HepG2 (cell line): Measurements from ENCODE around the gene IQCC. TPM values are rescaled to one million over a fixed set of nuclear protein-coding genes. Genes with fewer than 3 reads are reported as not detected.
A peak's percentile ranks its signal among the peaks of the same experiment; 100 is the strongest.

Source experiments
- ATAC-seq: fragments of 200-7000 bp; cut with Tn5 transposase; 3 replicates; pipeline ENCODE4 v1.9.1; 2020; ENCODE audit warnings: mild to moderate bottlenecking, moderate library complexity
- Bru-seq: library from RNA; stranded (reverse); fragments of 400-500 nt; gene quantifications from one replicate; lab custom pipeline; 2021; lab: Mats Ljungman, UMichigan
- BruChase-seq, 2 experiments: library from RNA; stranded (reverse); fragments of 400-500 nt; gene quantifications; one replicate each; lab custom pipeline; 2021; lab: Mats Ljungman, UMichigan
- BruUV-seq: library from RNA; stranded (reverse); fragments of 400-500 nt; replicated peaks from 2 replicates; lab custom pipeline; 2021; lab: Mats Ljungman, UMichigan
- CTCF ChIA-PET: fragments of 300-600 bp; formaldehyde crosslinking; extraction: SDS; loops from one replicate; lab custom pipeline; 2021; ENCODE audit warnings: low total read pairs, inconsistent platforms, low intra/inter-chr PET ratio; lab: Yijun Ruan, JAX
- POLR2A ChIA-PET: fragments of 350-600 bp; sonication (Branson Sonifier 250); formaldehyde crosslinking; loops from one replicate; lab custom pipeline; 2020; ENCODE audit warnings: antibody characterized with exemption, inconsistent platforms; lab: Yijun Ruan, JAX
- DNase-seq: peaks from one replicate; pipeline ENCODE4 v3.0.0-alpha.2; 2015; ENCODE audit warnings: low spot score
- FAIRE-seq: peaks from 3 replicates; lab custom pipeline; 2011; peaks lifted over from hg19 to GRCh38; lab: Jason Lieb, UNC
- H2AFZ ChIP-seq: one replicate; pipeline ENCODE4 v1.6.1; 2011; ENCODE audit warnings: low read length, inconsistent platforms
- H3K27ac ChIP-seq: fragments of 300-600 bp; 3 replicates; pipeline ENCODE4 v1.8.0; 2011; ENCODE audit warnings: mixed run types, mild to moderate bottlenecking, mixed read lengths, low read length, inconsistent platforms; ENCODE audit not compliant: insufficient read depth; ENCODE audit errors: extremely low read length
- H3K27me3 ChIP-seq, 2 experiments: fragments of 200-600 bp in 1 of 2; 2 replicates in 1 of 2; 3 replicates in 1 of 2; pipeline versions ENCODE4 v1.6.0 to v1.8.0; 2011; ENCODE audit warnings: low read length in 2 of 2, mild to moderate bottlenecking in 2 of 2, moderate library complexity in 2 of 2, inconsistent platforms in 1 of 2; ENCODE audit not compliant: insufficient read depth in 2 of 2, control insufficient read depth in 1 of 2
- H3K36me3 ChIP-seq, 2 experiments: fragments of 200-600 bp in 1 of 2; replicated peaks in 1 of 2; 2 replicates in 1 of 2; 3 replicates in 1 of 2; pipeline versions ENCODE4 v1.5.1 to v1.8.0; 2011; ENCODE audit warnings: low read length in 2 of 2, inconsistent platforms in 1 of 2; ENCODE audit not compliant: insufficient read depth in 2 of 2, control insufficient read depth in 1 of 2
- H3K4me1 ChIP-seq: 2 replicates; pipeline ENCODE4 v1.5.1; 2012; ENCODE audit warnings: low read length, inconsistent platforms; ENCODE audit not compliant: insufficient read depth
- H3K4me2 ChIP-seq: 2 replicates; pipeline ENCODE4 v1.6.0; 2011; ENCODE audit warnings: low read depth, low read length, inconsistent platforms
- H3K4me3 ChIP-seq, 3 experiments: fragments of 200-600 bp in 1 of 3; sonication (generic), shearing (Covaris generic) in 1 of 3; replicated peaks in 1 of 3; 2 replicates each; pipeline ENCODE4 v1.5.1; 2011 to 2016; ENCODE audit warnings: low read length in 3 of 3, inconsistent platforms in 2 of 3, low read depth in 2 of 3, mild to moderate bottlenecking in 2 of 3, control low read depth in 1 of 3, mixed read lengths in 1 of 3; ENCODE audit not compliant: insufficient read depth in 1 of 3
- H3K79me2 ChIP-seq: one replicate; pipeline ENCODE4 v1.6.1; 2011; ENCODE audit warnings: low read length, inconsistent platforms; ENCODE audit not compliant: insufficient read depth
- H3K9ac ChIP-seq: 2 replicates; pipeline ENCODE4 v1.6.0; 2011; ENCODE audit warnings: mild to moderate bottlenecking, low read depth, low read length, inconsistent platforms; ENCODE audit not compliant: insufficient read depth
- H3K9me3 ChIP-seq: 2 replicates; pipeline ENCODE4 v1.5.1; 2012; ENCODE audit warnings: mild to moderate bottlenecking, low read length
- H4K20me1 ChIP-seq: 2 replicates; pipeline ENCODE4 v1.6.0; 2011; ENCODE audit warnings: inconsistent platforms, mild to moderate bottlenecking, low read length, moderate library complexity; ENCODE audit not compliant: insufficient read depth
- ATF7-NPFF ChIP-seq: sonication (generic); formaldehyde crosslinking; IDR thresholded peaks from 2 replicates; pipeline ENCODE4 v1.8.1; 2023; ENCODE audit warnings: mild to moderate bottlenecking, low read depth, missing genetic modification reagents, moderate library complexity
- ATM ChIP-seq: fragments of 450-650 bp; IDR thresholded peaks from 2 replicates; pipeline ENCODE4 v1.7.1; 2017; ENCODE audit warnings: mild to moderate bottlenecking, borderline replicate concordance
- EHMT2 ChIP-seq: fragments of 200-600 bp; sonication (generic); IDR thresholded peaks from 2 replicates; pipeline ENCODE4 v1.7.0; 2017; ENCODE audit warnings: antibody characterized with exemption, low read depth, low read length, borderline replicate concordance
- ETS1 ChIP-seq: sonication (generic); formaldehyde crosslinking; IDR thresholded peaks from 2 replicates; pipeline ENCODE4 v1.4.0; 2020; ENCODE audit warnings: missing genetic modification reagents
- FOSL1 ChIP-seq: sonication (generic); formaldehyde crosslinking; IDR thresholded peaks from 2 replicates; pipeline ENCODE4 v1.9.0; 2021; ENCODE audit warnings: missing genetic modification reagents, borderline replicate concordance
- FOXP4 ChIP-seq: sonication (generic); formaldehyde crosslinking; IDR thresholded peaks from 2 replicates; pipeline ENCODE4 v1.4.0; 2020; ENCODE audit warnings: missing genetic modification reagents
- HNRNPL ChIP-seq: fragments of 200-400 bp; formaldehyde crosslinking; IDR thresholded peaks from 2 replicates; pipeline ENCODE4 v1.6.1; 2017; ENCODE audit warnings: mild to moderate bottlenecking, low read depth, low read length
- HOXA7 ChIP-seq: sonication (generic); formaldehyde crosslinking; IDR thresholded peaks from 2 replicates; pipeline ENCODE4 v1.8.1; 2022; ENCODE audit warnings: mild to moderate bottlenecking, missing genetic modification reagents, moderate library complexity
- POGZ ChIP-seq: sonication (generic); formaldehyde crosslinking; IDR thresholded peaks from 2 replicates; pipeline ENCODE4 v1.4.0; 2020; ENCODE audit warnings: mild to moderate bottlenecking, missing genetic modification reagents
- TRIM24 ChIP-seq: sonication (generic); formaldehyde crosslinking; IDR thresholded peaks from 2 replicates; pipeline ENCODE4 v1.8.0; 2022; ENCODE audit warnings: mild to moderate bottlenecking, missing genetic modification reagents
- ZNF234 ChIP-seq: sonication (generic); formaldehyde crosslinking; conservative IDR thresholded peaks from 2 replicates; pipeline ENCODE4 v1.5.1; 2020; ENCODE audit warnings: mild to moderate bottlenecking, missing genetic modification reagents
- ZNF383 ChIP-seq: sonication (generic); formaldehyde crosslinking; IDR thresholded peaks from 2 replicates; pipeline ENCODE4 v1.4.0; 2020; ENCODE audit warnings: missing genetic modification reagents, mild to moderate bottlenecking, borderline replicate concordance
- ZNF558 ChIP-seq: sonication (generic); formaldehyde crosslinking; IDR thresholded peaks from 2 replicates; pipeline ENCODE4 v1.9.0; 2022; ENCODE audit warnings: mild to moderate bottlenecking, missing genetic modification reagents, borderline replicate concordance
- ZSCAN29 ChIP-seq: sonication (generic); formaldehyde crosslinking; conservative IDR thresholded peaks from 2 replicates; pipeline ENCODE4 v1.4.0; 2020; ENCODE audit warnings: mild to moderate bottlenecking, missing genetic modification reagents
- WGBS: methylation state at CpG from one replicate; pipeline ENCODE4 v1.1.6; 2017; ENCODE audit warnings: low lambda C conversion rate; 5-methylcytosine and 5-hydroxymethylcytosine counted together
- in situ Hi-C: cut with HindIII; loops from 2 replicates; pipeline ENCODE4 v1.10.0; 2017; ENCODE audit warnings: low pct_unique_long_range_greater_than_20kb; ENCODE audit not compliant: extremely low pct_ligation_motif_present
- intact Hi-C: fragments of 100-400 bp; cut with micrococcal nuclease; formaldehyde crosslinking; loops from one replicate; pipeline ENCODE4 v1.10.0; 2022; ENCODE audit not compliant: unreplicated experiment
- long read RNA-seq, 2 experiments: library from RNA in 1 of 2; library from polyadenylated mRNA in 1 of 2; stranded (forward) in 1 of 2; unstranded in 1 of 2; transcript quantifications; one replicate each; pipeline ENCODE4 v2.0.0, GENCODE V29; 2019 to 2022
- polyA minus RNA-seq, 3 experiments: library from RNA; depleted of rRNA, polyadenylated mRNA; stranded (reverse); fragments of >200 nt; gene quantifications; 2 replicates each; pipeline ENCODE4 v1.2.3, GENCODE V29; 2011; ENCODE audit warnings: low replicate concordance in 1 of 3
- polyA plus RNA-seq, 8 experiments: library from polyadenylated mRNA; depleted of rRNA in 3 of 8; stranded (reverse) in 7 of 8; unstranded in 1 of 8; fragments of >200 nt; fragmentation: Illumina TruSeq in 4 of 8; extraction: Trizol in 4 of 8; gene quantifications; 2 replicates each; pipeline versions ENCODE4 v1.2.1 to v1.2.3, GENCODE V29; 2011 to 2016; ENCODE audit warnings: low read depth in 4 of 8, missing spikeins in 1 of 8, mixed read lengths in 1 of 8; ENCODE audit not compliant: insufficient read depth in 1 of 8
- total RNA-seq, 5 experiments: library from RNA; depleted of rRNA; stranded (reverse); fragments of >200 nt; fragmentation: Illumina TruSeq; extraction: Trizol; gene quantifications; 2 replicates each; pipeline ENCODE4 v1.2.3, GENCODE V29; 2016; ENCODE audit warnings: low read depth in 1 of 5

IQCC gene
- total RNA-seq (2016; rRNA removed; fragmentation: Illumina TruSeq; extraction: Trizol) (2.3 and 3.0 TPM in 2 replicates), polyA plus RNA-seq (2011; rRNA removed) (1.5 and 1.7 TPM in 2 replicates), polyA minus RNA-seq (2011; rRNA and poly(A)+ RNA removed; ENCODE audit: low replicate concordance) (1.5 and 5.0 TPM in 2 replicates), Bru-seq, nascent RNA (percentile 48 among the genes with signal in this experiment), BruChase-seq, experiment 1, labeled RNA remaining after a 6-hour chase (percentile 50 among the genes with signal in this experiment), BruChase-seq, experiment 2, labeled RNA remaining after a 2-hour chase (percentile 49 among the genes with signal in this experiment)
- total RNA-seq (2016; cell fraction: cytosol; rRNA removed; fragmentation: Illumina TruSeq; extraction: Trizol; ENCODE audit: low read depth), result 0.62 and 0.71 TPM in 2 replicates
- 3.2 TPM in 2 replicates for total RNA-seq (2016; cell fraction: insoluble cytoplasmic fraction; rRNA removed; fragmentation: Illumina TruSeq; extraction: Trizol)
- 1.4 and 1.7 TPM in 2 replicates for total RNA-seq (2016; cell fraction: membrane; rRNA removed; fragmentation: Illumina TruSeq; extraction: Trizol)
- total RNA-seq (2016; cell fraction: nucleus; rRNA removed; fragmentation: Illumina TruSeq; extraction: Trizol), result 2.2 and 3.1 TPM in 2 replicates
- polyA plus RNA-seq (2011; cell fraction: cytosol; rRNA removed), result 1.4 and 1.5 TPM in 2 replicates
- 1.5 and 2.0 TPM in 2 replicates for polyA plus RNA-seq (2011; cell fraction: nucleus; rRNA removed)
- polyA plus RNA-seq (2012), result 0.89 and 1.6 TPM in 2 replicates
- polyA plus RNA-seq (2016; cell fraction: cytosol; fragmentation: Illumina TruSeq; extraction: Trizol; ENCODE audit: low read depth), result 0.54 and 0.60 TPM in 2 replicates
- 3.2 TPM in 2 replicates for polyA plus RNA-seq (2016; cell fraction: insoluble cytoplasmic fraction; fragmentation: Illumina TruSeq; extraction: Trizol; ENCODE audit: low read depth)
- 0.99 and 1.1 TPM in 2 replicates for polyA plus RNA-seq (2016; cell fraction: membrane; fragmentation: Illumina TruSeq; extraction: Trizol; ENCODE audit: low read depth)
- 5.3 and 6.6 TPM in 2 replicates for polyA plus RNA-seq (2016; cell fraction: nucleus; fragmentation: Illumina TruSeq; extraction: Trizol; ENCODE audit: insufficient read depth, low read depth)
- 0.53 and 0.69 TPM in 2 replicates for polyA minus RNA-seq (2011; cell fraction: cytosol; rRNA and poly(A)+ RNA removed)
- polyA minus RNA-seq (2011; cell fraction: nucleus; rRNA and poly(A)+ RNA removed), result 1.7 and 1.9 TPM in 2 replicates
- long read RNA-seq, experiment 1, partial matches to known transcripts, result 0 of 3 reads
- long read RNA-seq, experiment 1, other reads (novel, unspliced or antisense), result 0 of 3 reads
- long read RNA-seq, experiment 2, partial matches to known transcripts, result 0 of 2 reads
- long read RNA-seq, experiment 2, other reads (novel, unspliced or antisense), result 1 of 2 reads

GRCh38 chr1:32205401-32206370 is at the start of gene IQCC:
IQCC (plus strand) TSS chr1:32205671; CDS start chr1:32205682, 11 bp downstream.
- CTCF ChIA-PET, result no interaction called here
- in situ Hi-C loops, result no loop called here
- peak; percentile 78 for DNase-seq
- Histone ChIP-seq H3K4me3 (peak within 1 kb of the TSS; percentile 53 to 93 (median 86)), H3K79me2 (no peaks in the 10 kb centered on the region), H3K9ac (peak within 1 kb of the TSS; percentile 87), H2AFZ (no peak within 1 kb of the TSS), H3K27me3 (no peaks in the 10 kb centered on the region), H4K20me1 (no peaks in the 10 kb centered on the region), H3K27ac (peak within 1 kb of the TSS; percentile 39), H3K36me3 (no peaks in the 10 kb centered on the region; a peak in 1 of 5 replicates), H3K4me2 (peak within 1 kb of the TSS; percentile 85), H3K9me3 (no peaks in the 10 kb centered on the region), H3K4me1 (peaks cover 19% of the 10 kb centered on the region)
- 2% methylated on average over 16 of the region's 77 CpGs for WGBS
- intact Hi-C loops, result no loop called here
- BruUV-seq, result TSS peak; percentile 91
- peak; percentile 74 for ATAC-seq
- FAIRE-seq, result no peak
- POLR2A ChIA-PET, result interaction anchor here (0.7 to 2.6 kb wide), 7 partner anchors 8 to 189 kb away, joined by 3 to 11 read pairs (median 4); partner anchors contain the start of genes BSDC1, MARCKSL1 and TXLNA
- TF ChIP-seq FOXP4 (peak; percentile 25; the same call in 1 of the 2 replicates), ZNF383 (no peak), ZNF234 (CRISPR knock-in tag) (no peak), TRIM24 (CRISPR knock-in tag) (no peak), ATM (no peak), ZSCAN29 (CRISPR knock-in tag) (no peak), HOXA7 (CRISPR knock-in tag) (0 out of 2 replicates have a peak, but pooled peaks have one; percentile 51), ATF7-NPFF (CRISPR knock-in tag) (peak; percentile 80), HNRNPL (no peak), FOSL1 (no peak), ETS1 (no peak), EHMT2 (no peak), POGZ (CRISPR knock-in tag) (no peak), ZNF558 (no peak)
